GM21723 (cell line): ENCODE results near the gene ZNF646.

Source experiments
- ATAC-seq: cut with Tn5 transposase; IDR thresholded peaks from one replicate; pipeline ENCODE4 v1.9.1; 2021; ENCODE audit warnings: mild to moderate bottlenecking, moderate library complexity; ENCODE audit not compliant: unreplicated experiment

The ZNF646 gene

DNA sequence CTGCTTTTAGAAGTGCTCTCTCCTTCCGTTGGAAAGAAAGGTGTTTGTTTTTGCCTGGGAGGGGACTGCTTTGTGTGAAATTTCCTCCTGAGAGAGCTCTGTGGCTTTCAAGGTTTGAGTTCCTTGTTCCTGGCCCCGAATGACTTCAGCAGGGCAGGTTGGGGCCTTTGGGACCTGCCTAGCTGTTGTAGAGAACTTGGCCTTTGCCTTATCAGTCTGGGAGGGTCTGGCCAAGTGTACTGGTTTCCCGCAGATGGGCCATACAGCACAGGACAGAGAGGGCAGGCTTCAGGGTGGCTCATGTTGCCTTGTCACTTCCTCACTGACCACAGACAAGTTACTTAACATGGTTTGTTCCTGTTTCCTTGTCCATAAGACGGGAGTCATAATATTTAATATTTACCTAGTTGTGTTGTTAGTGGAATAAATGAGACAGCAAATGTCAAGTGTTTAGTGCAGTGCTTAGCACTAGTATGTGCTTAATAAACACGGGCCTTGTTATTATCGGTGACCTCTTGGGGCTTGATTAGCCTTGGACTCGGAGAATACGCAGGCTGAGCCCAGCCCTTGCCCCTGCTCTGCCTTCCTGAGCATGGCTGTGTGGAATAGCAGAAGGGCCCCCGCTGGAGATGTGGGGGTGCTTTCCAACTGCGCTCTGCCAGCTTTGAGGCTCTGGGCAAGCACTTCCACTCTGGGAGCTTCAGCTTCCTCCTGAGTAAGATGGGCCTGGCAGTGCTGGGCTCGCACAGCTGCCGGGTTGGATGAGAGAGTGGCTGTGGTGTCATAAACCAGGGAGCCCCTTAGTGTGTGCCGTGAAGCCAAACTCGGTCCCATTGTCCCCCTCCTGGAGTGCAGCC, 54.7 kb downstream of the ZNF646 start:
- ATAC-seq = no peak

DNA sequence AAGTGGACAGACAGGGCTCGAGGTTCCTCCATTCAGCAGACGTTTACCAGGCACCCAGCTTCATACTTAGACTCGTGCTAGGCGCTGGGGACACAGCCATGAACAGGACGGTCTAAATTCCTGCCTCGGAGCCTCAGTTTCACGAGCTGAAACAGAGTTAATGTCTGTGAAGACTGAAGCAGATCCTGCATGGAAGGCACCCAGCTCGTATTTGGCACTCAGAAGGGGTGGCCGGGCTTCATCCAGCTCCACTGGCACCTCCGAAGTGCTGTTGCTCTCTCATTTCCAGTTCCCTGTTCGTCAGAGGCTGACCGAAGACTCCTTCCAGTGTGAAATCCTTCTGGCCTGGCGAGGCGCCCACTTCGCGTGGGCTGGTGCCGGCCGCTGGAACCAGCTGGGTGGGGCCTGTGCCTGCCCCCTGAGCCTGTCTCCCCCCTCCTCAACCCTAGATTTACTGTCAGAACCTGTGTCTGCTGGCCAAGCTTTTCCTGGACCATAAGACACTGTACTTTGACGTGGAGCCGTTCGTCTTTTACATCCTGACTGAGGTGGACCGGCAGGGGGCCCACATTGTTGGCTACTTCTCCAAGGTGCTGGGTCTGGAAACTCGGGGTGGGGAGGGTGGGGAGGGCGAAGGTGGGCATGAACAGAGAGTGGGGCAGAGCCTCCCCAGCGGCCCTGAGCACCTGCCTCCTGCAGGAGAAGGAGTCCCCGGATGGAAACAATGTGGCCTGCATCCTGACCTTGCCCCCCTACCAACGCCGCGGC, 55.5 kb downstream of the ZNF646 start:
- no peak for ATAC-seq

DNA sequence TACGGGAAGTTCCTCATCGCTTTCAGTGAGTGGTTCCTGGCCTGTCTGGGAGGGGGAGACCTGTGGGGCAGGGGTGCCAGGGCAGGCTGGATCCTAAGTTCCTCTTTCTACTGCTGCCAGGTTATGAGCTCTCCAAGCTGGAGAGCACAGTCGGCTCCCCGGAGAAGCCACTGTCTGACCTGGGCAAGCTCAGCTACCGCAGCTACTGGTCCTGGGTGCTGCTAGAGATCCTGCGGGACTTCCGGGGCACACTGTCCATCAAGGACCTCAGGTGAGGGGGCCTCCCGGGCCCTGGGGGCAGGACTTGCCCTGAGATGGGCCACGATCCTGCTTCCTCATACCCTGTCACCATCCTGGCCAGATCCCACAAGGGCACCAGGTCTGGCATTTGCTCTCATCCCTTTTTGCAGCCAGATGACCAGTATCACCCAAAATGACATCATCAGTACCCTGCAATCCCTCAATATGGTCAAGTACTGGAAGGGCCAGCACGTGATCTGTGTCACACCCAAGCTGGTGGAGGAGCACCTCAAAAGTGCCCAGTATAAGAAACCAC, 56.2 kb downstream of the ZNF646 start:
- no peak for ATAC-seq

DNA sequence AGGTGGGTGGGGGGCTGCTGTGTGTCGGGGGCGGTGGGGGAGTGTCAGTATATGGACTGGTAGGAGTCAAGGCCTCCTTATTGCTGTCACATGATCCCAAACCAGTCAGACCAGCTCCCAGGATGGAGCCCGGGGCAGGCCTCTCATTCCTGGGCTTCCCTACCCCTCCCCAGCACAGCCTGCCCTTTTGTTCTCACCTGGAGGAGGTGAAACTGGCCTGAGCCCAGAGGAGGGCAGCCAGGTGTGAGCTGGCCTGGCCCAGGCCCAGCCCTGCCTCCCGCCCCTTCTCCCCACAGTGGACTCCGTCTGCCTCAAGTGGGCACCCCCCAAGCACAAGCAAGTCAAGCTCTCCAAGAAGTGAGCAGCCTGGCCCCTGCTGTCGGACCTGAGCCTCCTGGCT, 56.7 kb downstream of the ZNF646 start:
- ATAC-seq = no peak

DNA sequence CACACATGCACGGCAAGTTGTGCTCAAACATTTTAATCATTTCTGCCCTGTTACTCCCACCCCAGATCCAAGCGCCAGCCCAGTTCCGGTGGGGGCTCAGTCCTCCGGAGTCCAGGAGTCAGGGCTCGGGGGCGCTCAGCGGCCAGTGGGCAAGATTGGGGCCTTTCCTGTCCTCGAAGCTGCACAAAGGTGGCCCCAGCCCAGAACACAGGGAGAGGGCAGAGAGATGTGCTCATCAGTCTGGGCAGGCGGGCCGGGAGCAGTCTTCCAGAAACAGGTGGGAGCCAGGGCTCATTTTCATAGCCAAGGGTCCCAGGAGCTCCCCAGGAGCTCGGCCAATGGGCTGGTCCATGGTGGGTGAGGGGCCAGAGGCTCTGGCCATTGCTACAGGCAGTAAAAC, 57.2 kb downstream of the ZNF646 start:
- ATAC-seq = no peak

DNA sequence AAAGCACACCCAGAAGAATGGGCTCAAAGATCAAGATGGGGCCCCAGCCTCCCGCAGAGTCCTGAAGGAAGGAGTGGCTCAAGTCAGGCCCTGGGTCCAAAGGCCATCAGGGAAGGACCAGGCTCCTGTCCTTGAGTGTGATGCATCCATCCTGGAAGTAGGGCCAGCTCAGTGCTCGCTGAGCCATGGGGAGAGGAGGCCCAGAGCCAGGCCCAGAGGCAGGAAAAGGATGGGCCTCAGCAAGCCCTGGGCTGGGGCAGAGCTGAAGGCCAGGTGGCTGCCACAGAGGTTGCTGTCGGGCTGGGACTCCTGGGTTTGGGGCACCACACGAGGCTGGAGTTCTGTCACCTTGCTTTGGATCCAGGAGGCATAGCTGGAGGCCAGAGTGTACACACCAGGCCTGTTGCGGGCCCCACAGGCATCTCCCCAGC, 57.6 kb downstream of the ZNF646 start:
- ATAC-seq = no peak

DNA sequence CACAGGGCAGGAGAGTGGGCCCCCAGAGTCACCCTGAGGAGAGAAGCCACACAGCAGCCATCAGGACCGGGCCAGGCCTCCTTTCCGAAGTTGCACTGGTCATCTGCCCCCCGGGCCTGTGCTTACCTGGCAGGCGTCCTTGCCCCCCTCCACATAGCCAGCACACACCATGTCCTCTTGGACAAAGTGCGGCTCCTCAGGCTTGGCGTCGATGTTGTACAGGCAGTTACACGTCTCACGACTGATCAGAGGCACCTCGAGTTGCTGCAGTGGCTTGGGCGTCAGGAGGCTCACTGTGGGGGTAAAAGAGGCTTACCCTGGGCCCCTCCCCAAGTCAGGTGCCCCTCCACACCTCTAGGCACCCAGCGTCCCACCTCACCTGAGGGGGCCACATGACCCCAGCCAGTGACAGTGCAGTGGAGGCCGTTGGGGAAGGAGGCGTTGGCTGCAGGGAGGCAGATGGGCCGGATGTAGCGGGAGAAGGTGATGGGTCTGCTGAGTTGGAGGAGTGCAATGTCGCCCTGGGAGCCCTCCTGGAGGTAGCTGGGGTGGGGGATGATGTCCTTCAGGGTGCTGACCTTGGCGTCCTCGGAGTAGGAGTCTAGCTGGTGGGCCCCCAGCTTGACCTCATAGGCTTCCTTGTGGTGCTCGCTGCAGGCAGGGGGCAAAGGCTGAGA, 58.2 kb downstream of the ZNF646 start:
- no peak for ATAC-seq

DNA sequence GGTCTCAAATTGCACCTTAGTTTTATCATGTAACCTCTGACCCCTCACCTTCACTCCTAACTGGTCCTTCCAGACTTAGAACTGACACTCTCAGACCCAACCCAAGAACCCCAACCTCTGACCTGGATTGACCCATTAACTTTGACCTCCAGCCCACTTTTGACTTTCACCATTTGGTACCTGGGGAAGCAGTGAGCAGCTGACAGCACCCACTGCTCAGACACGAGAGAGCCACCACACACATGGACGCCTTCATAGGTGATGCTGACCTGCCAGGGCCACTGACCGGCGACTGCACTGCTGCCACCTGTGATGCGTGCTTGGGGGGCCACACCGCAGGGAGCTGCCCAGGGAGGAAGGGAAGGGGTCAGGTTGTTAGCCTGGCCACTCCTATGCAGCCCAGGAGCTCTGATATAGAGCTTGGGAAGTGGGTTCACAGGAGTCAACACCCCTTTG, 58.9 kb downstream of the ZNF646 start:
- ATAC-seq = no peak
